Amygdala (tissue), 56 donors: ENCODE data around the gene GPR142.

Source experiments
- DNase-seq, 56 donors: peaks; one replicate each; lab custom pipeline; 2025; lab: John Stamatoyannopoulos, UW

The GPR142 gene

DNA sequence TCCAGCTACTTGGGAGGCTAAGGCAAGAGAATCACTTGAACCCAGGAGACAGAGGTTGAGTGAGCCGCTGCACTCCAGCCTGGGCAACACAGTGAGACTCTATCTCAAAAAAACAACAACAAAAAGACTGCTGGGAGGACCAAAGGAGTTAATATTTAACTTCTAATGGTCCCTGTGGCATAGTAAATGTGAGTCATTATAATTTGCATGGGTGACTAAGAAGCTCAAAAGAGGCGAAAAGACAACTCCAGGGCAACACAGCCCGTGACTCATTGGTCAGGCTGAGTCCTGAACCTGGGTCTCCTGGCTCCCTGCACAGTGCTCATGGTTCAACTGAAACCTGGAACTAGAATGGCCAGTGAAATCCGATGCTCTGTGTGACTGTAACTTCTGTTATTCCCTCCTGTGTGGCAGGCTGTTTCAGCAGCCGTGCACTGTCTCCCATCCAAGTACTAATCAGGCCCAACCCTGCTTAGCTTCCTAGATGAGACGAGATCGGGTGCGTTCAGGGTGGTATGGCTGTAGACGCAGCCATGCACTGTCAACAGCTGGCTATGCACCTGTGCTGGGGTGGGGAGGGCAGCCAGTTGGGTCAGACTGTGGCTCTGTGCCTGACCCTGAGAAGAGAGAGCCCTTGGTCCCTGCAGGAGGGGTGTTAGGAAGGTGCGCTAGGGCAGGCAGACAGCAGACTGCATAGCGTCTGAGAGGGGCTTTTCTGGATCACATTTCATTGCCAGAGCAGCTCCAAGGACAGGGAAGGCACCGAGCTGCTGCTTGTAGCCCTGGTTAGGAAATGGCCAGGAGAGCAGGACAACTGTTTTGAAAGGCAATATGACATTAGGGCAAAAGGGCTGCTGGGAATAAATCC lies 50.1 kb downstream of the GPR142 start:
- no peak for DNase-seq

DNA sequence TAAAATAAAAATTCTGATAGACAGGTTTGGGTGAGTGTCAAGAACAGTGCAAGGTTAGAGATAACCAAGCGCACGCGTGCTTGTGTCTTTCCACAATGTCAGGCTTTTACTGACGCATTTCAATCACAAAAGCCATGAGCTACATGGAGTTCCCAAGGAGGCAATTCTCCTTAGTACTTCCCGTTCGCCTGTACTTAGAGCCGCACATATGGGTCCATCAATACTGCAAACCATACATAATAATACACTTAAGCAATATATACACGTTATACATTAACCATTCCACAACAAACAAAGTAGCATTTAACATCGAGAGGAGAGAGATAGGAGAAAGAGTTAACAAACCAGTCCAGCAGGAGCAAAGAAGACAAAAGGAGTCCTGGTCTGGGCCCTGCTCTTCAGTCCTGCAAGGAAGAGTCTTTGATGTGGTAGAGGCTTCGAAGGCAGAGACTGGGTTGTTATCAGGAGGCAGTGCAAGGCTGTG lies 52.7 kb downstream of the GPR142 start:
- no peak for DNase-seq
